ENCODE results near the gene RPSA. TPM values are rescaled to one million over a fixed set of nuclear protein-coding genes. Genes with fewer than 3 reads are reported as not detected.

RPSA gene
- total RNA-seq, 4 donors from 2014 or later: 637 to 1,292 (median 907) TPM

DNA sequence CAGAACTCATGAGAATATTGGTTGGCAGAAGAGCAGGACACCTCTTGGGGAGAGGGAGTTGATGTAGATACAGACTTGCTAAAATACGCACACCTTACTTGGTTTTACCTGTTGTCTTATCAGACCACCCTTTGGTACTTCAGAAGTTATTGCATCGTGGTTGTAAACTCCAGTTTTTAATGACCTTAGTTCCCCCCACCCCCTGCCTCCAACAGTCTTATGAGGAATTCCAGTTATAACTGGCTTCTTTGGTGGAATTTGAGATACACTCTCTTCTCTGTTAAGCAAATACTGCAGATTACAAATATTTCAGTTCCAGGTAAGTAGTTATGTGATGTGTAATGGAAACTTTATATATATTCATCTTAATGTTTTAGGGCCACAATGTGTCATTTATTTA is 18.4 kb upstream of the RPSA start:
- no peak for ATAC-seq
- H3K4me3 ChIP-seq: no peak overlapping the region
- no peak for TF ChIP-seq POLR2AphosphoS5 (IDR thresholded peaks at IDR 0.05)
- H3K9me3 ChIP-seq: no peaks in the 10 kb centered on the region
- H3K36me3 ChIP-seq: peaks cover 0 to 39% of the 10 kb centered on the region in 2 donors
- 88 to 100% methylated on average over 2 of the region's 2 CpGs for WGBS, 2 donors (ENCODE audit: low coverage in 1 of 2)
- no peak overlapping the region for H3K27ac ChIP-seq
- no peaks in the 10 kb centered on the region for H3K27me3 ChIP-seq
- H3K4me1 ChIP-seq: peaks cover 0 to 37% (median 10%) of the 10 kb centered on the region in 3 donors

DNA sequence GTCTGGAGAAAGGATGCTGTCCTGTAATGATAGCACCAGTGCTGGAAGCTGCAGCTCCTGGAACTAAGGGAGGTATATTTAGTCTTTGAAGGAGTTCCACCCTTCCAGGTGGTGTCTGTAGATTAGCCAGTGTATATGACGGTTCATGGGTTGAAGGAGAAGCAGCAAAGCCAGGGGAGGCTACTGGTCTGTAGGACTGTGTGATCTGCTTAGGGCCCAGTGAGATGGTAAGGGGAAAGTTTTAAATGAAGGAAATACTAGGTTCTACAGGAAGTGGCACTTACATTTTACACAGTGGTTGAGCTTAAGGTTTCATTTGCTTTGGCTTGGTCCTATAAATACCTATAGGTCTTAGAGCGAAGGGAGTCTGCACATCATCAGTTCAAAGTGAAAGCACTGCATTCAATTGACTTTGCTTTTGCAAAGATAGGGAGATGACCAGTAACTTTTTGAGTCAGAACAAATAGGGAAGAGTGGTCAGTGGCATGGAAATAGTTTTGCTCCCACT is 17.7 kb upstream of the RPSA start:
- Histone ChIP-seq H3K4me1 (peaks cover 0 to 37% (median 10%) of the 10 kb centered on the region in 3 donors), H3K36me3 (peaks cover 0 to 46% of the 10 kb centered on the region in 2 donors), H3K27me3 (no peaks in the 10 kb centered on the region), H3K9me3 (no peaks in the 10 kb centered on the region), H3K27ac (no peak overlapping the region), H3K4me3 (no peak overlapping the region)
- WGBS, 2 donors (ENCODE audit: low coverage in 1 of 2): 87 to 100% methylated on average over 2 of the region's 2 CpGs
- ATAC-seq: no peak
- TF ChIP-seq POLR2AphosphoS5 (IDR thresholded peaks at IDR 0.05): no peak
- TF ChIP-seq, protein P1, sequence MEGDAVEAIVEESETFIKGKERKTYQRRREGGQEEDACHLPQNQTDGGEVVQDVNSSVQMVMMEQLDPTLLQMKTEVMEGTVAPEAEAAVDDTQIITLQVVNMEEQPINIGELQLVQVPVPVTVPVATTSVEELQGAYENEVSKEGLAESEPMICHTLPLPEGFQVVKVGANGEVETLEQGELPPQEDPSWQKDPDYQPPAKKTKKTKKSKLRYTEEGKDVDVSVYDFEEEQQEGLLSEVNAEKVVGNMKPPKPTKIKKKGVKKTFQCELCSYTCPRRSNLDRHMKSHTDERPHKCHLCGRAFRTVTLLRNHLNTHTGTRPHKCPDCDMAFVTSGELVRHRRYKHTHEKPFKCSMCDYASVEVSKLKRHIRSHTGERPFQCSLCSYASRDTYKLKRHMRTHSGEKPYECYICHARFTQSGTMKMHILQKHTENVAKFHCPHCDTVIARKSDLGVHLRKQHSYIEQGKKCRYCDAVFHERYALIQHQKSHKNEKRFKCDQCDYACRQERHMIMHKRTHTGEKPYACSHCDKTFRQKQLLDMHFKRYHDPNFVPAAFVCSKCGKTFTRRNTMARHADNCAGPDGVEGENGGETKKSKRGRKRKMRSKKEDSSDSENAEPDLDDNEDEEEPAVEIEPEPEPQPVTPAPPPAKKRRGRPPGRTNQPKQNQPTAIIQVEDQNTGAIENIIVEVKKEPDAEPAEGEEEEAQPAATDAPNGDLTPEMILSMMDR (IDR thresholded peaks at IDR 0.05): no peak
- TF ChIP-seq EP300 (IDR thresholded peaks at IDR 0.05): no peak
- TF ChIP-seq POLR2A (IDR thresholded peaks at IDR 0.05): no peak

DNA sequence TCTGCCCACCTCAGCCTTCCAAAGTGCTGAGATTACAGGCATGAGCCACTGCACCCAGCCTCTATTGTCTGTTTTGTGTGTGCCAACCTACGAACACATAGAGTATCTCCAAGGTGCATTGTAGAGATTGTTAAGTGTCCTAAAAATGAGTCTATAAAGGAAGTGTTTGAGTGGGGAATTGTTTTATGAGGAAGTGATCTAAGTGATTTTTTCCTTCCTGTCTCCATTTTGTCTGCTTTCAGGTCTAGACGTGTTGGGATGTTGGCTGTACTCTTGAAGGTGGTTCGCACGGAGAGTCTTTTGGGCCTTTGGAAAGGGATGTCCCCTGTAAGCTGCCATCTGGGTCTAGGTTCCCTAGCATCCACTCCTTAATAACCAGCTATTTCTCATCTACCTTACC is 16.3 kb upstream of the RPSA start:
- Histone ChIP-seq H3K36me3 (peaks cover 0 to 60% of the 10 kb centered on the region in 2 donors), H3K4me1 (peaks cover 0 to 28% (median 5%) of the 10 kb centered on the region in 3 donors), H3K27me3 (no peaks in the 10 kb centered on the region), H3K27ac (no peak overlapping the region), H3K4me3 (no peak overlapping the region), H3K9me3 (no peaks in the 10 kb centered on the region)
- no peak for ATAC-seq
- TF ChIP-seq EP300 (IDR thresholded peaks at IDR 0.05) (no peak), POLR2AphosphoS5 (IDR thresholded peaks at IDR 0.05) (no peak), POLR2A (IDR thresholded peaks at IDR 0.05) (no peak)
- TF ChIP-seq, protein P1 (IDR thresholded peaks at IDR 0.05): no peak
- WGBS, 2 donors (ENCODE audit: low coverage in 1 of 2): 82 to 86% methylated on average over 3 to 4 of the region's 4 CpGs

DNA sequence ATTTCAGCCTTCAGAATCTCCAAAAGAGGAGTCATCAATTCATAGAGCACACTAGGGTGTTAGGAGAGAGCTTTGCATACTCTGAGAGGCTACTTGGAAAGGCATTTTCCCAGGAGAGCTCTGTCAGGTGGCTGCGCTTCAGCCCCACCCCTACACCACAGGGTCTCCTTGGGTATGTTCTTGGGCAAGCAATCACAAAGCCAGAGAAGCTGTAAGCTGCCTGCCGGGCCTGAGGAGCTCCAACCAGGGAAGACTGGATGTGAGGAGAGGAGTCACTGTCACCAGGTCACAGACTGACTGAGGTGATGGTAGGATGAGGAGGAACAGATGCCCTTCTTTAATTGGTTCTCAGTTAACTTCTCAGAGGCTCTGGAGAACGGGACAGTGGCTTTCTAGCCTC is 9.8 kb upstream of the RPSA start:
- Histone ChIP-seq H3K4me3 (no peak overlapping the region), H3K27me3 (no peaks in the 10 kb centered on the region), H3K4me1 (no peaks in the 10 kb centered on the region), H3K27ac (no peak overlapping the region), H3K9me3 (no peaks in the 10 kb centered on the region), H3K36me3 (peaks cover 0 to 96% of the 10 kb centered on the region in 2 donors)
- no peak for ATAC-seq
- TF ChIP-seq POLR2A (IDR thresholded peaks at IDR 0.05) (no peak), EP300 (IDR thresholded peaks at IDR 0.05) (no peak), POLR2AphosphoS5 (IDR thresholded peaks at IDR 0.05) (no peak)
- TF ChIP-seq, protein P1 (IDR thresholded peaks at IDR 0.05): no peak
- WGBS, 2 donors (ENCODE audit: low coverage in 1 of 2): 70 to 80% methylated on average over 1 to 2 of the region's 3 CpGs

DNA sequence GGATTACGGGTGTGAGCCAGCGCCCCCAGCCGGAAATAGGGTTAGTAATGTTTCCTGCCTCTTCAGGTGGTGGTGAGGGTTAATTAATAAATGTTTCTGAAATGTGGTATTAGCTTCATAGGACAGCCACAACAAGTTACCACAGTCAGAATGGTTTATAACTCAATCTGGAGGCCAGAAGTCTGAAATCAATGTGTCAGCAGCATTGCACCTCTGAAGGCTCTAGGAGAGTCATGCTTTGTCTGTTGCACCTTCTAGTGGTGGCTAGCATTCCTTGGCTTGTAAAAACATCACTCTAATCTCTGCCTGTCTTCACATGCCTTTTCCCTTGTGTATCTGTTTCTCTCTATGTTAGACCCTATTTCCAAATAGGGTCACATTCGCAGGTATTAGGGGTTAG is 7.8 kb upstream of the RPSA start:
- H3K27ac ChIP-seq: no peak overlapping the region
- ATAC-seq: no peak
- H3K4me1 ChIP-seq: no peaks in the 10 kb centered on the region
- 90 to 100% methylated on average over 1 of the region's 4 CpGs for WGBS, 2 donors (ENCODE audit: low coverage in 1 of 2)
- TF ChIP-seq POLR2AphosphoS5 (IDR thresholded peaks at IDR 0.05): no peak
- TF ChIP-seq, protein P1 (IDR thresholded peaks at IDR 0.05): no peak
- TF ChIP-seq EP300 (IDR thresholded peaks at IDR 0.05): no peak
- no peak for TF ChIP-seq POLR2A (IDR thresholded peaks at IDR 0.05)
- no peaks in the 10 kb centered on the region for H3K27me3 ChIP-seq
- H3K4me3 ChIP-seq: no peak overlapping the region
- H3K36me3 ChIP-seq: peaks cover 0 to 76% of the 10 kb centered on the region in 2 donors
- no peaks in the 10 kb centered on the region for H3K9me3 ChIP-seq

All from gastroesophageal sphincter (tissue), 4 donors.